Brain microvascular endothelial cell (primary cell): ENCODE results near the gene LRMDA.

ENCODE experiments used
- DNase-seq: peaks from one replicate; pipeline ENCODE4 v3.0.0-alpha.2; 2020
- H3K27ac ChIP-seq: fragments of 250-450 bp; sonication (Bioruptor Pico); 2 replicates; pipeline ENCODE4 v1.5.1; 2020; ENCODE audit warnings: mild to moderate bottlenecking, moderate library complexity
- H3K27me3 ChIP-seq: fragments of 250-450 bp; sonication (Bioruptor Pico); replicated peaks from 2 replicates; pipeline ENCODE4 v1.5.1; 2020; ENCODE audit warnings: mild to moderate bottlenecking
- H3K36me3 ChIP-seq: fragments of 250-450 bp; sonication (Bioruptor Pico); replicated peaks from 2 replicates; pipeline ENCODE4 v1.5.1; 2020; ENCODE audit warnings: mild to moderate bottlenecking
- H3K4me3 ChIP-seq: 2 replicates; pipeline ENCODE4 v1.5.1; 2011; ENCODE audit warnings: low read depth, mild to moderate bottlenecking, control low read depth, low read length, moderate library complexity
- in situ Hi-C: cut with HindIII; loops from 2 replicates; pipeline ENCODE4 v1.10.0; 2017; ENCODE audit warnings: low sequenced_read_pairs, low pct_ligation_motif_present
- TF ChIP-seq, protein P1 (sequence below): IDR thresholded peaks from 2 replicates; pipeline ENCODE4 v1.5.1; 2011; ENCODE audit warnings: low read depth, mild to moderate bottlenecking, moderate library complexity, low read length, control low read depth, inconsistent platforms; ENCODE audit errors: missing control alignments

LRMDA gene

DNA sequence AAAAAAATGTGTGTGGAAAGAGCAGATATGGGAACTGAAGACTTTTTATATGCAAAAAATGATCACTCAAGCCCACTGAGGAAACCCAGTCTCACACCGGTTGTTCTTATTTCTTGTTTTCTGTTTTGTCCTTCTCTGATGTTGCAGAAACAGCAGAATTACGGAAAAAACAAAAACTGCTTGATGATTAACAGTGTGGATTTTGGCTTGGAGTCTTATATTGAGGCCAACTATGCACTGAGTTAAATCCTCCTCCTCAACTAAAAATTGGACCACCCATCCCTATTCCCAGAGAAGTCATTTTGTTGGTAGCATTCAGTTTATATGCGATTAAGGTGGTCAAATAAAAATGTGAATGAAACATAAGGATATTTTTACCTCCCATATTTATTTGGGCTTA is 246.1 kb downstream of the LRMDA start:
- TF ChIP-seq, protein P1, sequence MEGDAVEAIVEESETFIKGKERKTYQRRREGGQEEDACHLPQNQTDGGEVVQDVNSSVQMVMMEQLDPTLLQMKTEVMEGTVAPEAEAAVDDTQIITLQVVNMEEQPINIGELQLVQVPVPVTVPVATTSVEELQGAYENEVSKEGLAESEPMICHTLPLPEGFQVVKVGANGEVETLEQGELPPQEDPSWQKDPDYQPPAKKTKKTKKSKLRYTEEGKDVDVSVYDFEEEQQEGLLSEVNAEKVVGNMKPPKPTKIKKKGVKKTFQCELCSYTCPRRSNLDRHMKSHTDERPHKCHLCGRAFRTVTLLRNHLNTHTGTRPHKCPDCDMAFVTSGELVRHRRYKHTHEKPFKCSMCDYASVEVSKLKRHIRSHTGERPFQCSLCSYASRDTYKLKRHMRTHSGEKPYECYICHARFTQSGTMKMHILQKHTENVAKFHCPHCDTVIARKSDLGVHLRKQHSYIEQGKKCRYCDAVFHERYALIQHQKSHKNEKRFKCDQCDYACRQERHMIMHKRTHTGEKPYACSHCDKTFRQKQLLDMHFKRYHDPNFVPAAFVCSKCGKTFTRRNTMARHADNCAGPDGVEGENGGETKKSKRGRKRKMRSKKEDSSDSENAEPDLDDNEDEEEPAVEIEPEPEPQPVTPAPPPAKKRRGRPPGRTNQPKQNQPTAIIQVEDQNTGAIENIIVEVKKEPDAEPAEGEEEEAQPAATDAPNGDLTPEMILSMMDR: no peak
- Histone ChIP-seq H3K36me3 (no peaks in the 10 kb centered on the region), H3K27me3 (no peaks in the 10 kb centered on the region), H3K4me3 (no peak overlapping the region), H3K27ac (no peak overlapping the region)
- in situ Hi-C loops: no loop called here
- DNase-seq: no peak

DNA sequence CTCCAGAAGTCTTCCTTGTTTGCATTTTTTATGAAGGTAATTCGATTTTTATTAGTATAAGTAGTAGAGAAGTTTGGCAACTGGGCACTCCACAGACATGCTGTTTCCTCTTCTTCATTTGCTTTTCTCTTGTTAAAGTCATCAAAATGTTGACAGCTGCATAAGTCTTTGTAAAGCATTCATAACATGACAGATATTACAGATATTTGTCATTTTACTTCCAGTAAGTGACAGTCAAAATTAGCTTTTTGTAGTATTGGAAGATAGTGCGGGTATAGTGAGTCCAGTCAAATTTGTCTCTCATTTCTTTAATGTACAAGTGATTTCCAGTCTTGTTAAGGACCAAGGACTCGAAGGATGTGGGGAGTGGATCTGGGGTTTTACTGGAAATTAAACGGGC is 247.1 kb downstream of the LRMDA start:
- Histone ChIP-seq H3K27me3 (no peaks in the 10 kb centered on the region), H3K27ac (no peak overlapping the region), H3K36me3 (no peaks in the 10 kb centered on the region), H3K4me3 (no peak overlapping the region)
- DNase-seq: no peak
- in situ Hi-C loops: no loop called here
- TF ChIP-seq, protein P1: no peak

DNA sequence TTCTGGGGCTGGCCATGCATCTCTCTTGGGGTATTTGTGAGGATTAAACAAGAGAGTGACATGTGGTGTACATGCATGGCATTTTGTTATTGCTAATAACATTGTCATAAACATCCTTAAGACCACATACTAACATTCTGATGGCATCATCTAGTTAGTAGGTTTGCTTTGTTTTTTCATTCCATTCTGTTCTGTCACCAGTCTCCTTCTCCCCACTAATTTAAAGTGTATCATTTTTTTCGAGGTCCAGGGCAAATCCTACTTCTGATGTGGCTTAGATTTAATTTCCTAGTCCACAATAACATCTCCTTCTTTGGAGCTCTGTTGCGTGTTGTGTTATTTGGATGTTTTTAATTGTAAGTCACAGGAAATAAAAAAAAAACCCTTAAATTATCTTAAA is 248.1 kb downstream of the LRMDA start:
- H3K4me3 ChIP-seq: no peak overlapping the region
- in situ Hi-C loops: no loop called here
- no peak for DNase-seq
- H3K36me3 ChIP-seq: no peaks in the 10 kb centered on the region
- no peak overlapping the region for H3K27ac ChIP-seq
- H3K27me3 ChIP-seq: no peaks in the 10 kb centered on the region
- TF ChIP-seq, protein P1: no peak

DNA sequence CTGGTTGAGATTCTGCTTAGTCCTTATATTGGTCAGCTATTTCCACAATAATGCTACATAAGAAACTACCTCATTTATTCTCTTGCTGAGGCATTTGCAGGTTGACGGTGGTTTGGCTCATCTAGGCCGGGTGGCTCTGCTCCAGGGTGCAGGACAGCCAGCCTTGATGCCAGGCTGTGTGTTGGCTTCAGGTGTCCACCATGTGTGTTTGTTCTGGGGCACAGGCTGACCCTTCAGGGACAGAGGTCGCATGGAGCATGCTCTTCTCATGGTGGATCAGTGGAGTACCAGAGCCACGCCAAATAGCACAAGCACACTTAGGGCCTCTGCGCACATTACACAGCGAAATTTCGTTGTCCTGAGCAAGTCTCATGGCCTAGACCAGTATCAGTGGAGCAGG is 249.9 kb downstream of the LRMDA start:
- no peak overlapping the region for H3K4me3 ChIP-seq
- H3K27me3 ChIP-seq: no peaks in the 10 kb centered on the region
- H3K36me3 ChIP-seq: no peaks in the 10 kb centered on the region
- in situ Hi-C loops: no loop called here
- no peak for DNase-seq
- TF ChIP-seq, protein P1: no peak
- H3K27ac ChIP-seq: no peak overlapping the region

DNA sequence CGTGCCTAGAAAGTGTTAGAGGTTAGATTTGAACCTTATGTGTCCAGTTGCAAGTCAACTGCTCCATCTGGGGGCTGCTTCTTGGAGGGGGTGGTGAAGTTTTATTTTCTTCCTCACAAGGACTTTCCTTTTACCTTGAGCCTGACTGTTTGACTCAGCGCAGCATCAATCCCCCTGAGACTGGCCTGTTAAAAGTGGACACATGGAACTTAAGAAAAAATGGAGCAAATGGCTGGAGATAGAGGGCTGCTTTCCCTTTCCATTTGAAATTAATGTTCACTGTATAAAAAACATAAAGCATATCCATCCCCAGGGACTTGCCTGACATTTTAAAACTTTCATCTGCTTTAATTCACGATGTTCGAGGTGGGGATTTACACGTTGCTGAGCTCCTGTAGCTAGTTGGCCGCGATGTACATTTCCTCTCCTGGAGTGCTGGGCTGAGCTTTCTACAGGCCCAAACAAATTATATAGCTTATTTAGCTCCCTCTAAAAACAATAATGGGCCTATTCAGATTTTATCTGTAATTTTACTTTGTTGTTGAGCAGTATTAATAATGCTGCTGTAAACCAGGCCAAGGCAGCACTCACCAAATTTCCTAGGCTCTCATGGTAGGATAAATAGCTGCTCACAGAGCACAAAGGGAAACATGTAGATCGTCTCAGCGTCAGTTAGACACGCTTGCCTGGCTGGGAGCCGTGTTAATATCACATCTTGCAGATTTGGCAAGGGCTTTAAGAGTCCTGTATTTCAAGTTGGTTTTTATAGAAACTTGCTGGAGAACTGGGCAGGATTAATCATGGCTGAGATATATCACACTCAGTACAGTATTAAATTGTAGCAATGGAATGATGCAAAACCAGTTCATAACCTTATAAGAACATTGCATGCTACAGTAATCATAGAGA is 251.5 kb downstream of the LRMDA start:
- DNase-seq: no peak
- Histone ChIP-seq H3K27me3 (no peaks in the 10 kb centered on the region), H3K36me3 (no peaks in the 10 kb centered on the region), H3K4me3 (no peak overlapping the region), H3K27ac (no peak overlapping the region)
- in situ Hi-C loops: no loop called here
- TF ChIP-seq, protein P1: no peak
